Measurements from ENCODE around the gene DSG1. TPM values are rescaled to one million over a fixed set of nuclear protein-coding genes. Genes with fewer than 3 reads are reported as not detected.

Gene DSG1
- polyA plus RNA-seq, 1 donor from 2014 or later, result not detected

GRCh38 chr18:31273812-31274527 lies 44.0 kb upstream of the DSG1 start:
- H2AFZ ChIP-seq (ENCODE audit: low read depth, low read length), result no peak overlapping the region

GRCh38 chr18:31274931-31275330 lies 43.0 kb upstream of the DSG1 start:
- no peak overlapping the region for H3K9ac ChIP-seq (ENCODE audit: low read length)
- no peak overlapping the region for H2AFZ ChIP-seq (ENCODE audit: low read depth, low read length)
- no peaks in the 10 kb centered on the region for H4K20me1 ChIP-seq (ENCODE audit: insufficient read depth)
- H3F3A ChIP-seq (ENCODE audit: insufficient read depth, low read length, poor library complexity, severe bottlenecking), result no peaks in the 10 kb centered on the region
- no peaks in the 10 kb centered on the region for H3K36me3 ChIP-seq (ENCODE audit: insufficient read depth, low read length)
- H3K27me3 ChIP-seq (ENCODE audit: insufficient read depth, low read depth, low read length), result no peaks in the 10 kb centered on the region
- no peaks in the 10 kb centered on the region for H3K9me2 ChIP-seq (ENCODE audit: insufficient read depth, low read length)
- H3K79me2 ChIP-seq (replicated peaks; ENCODE audit: insufficient read depth, low read length), result no peaks in the 10 kb centered on the region
- no peaks in the 10 kb centered on the region for H3K9me3 ChIP-seq (ENCODE audit: low read length)
- no peak overlapping the region for H3K4me3 ChIP-seq (ENCODE audit: low read length)
- H3K27ac ChIP-seq (ENCODE audit: low read length), result no peak overlapping the region
- no peak overlapping the region for H3K4me2 ChIP-seq (ENCODE audit: low read length)
- TF ChIP-seq RAD21 (conservative IDR thresholded peaks at IDR 0.05) (no peak), MXI1 (conservative IDR thresholded peaks at IDR 0.05; ENCODE audit: poor library complexity, severe bottlenecking) (no peak), SMC3 (conservative IDR thresholded peaks at IDR 0.05; ENCODE audit: poor library complexity) (no peak), EP300 (conservative IDR thresholded peaks at IDR 0.05; ENCODE audit: poor library complexity, severe bottlenecking) (no peak), CTCF (IDR thresholded peaks at IDR 0.05; ENCODE audit: poor library complexity, severe bottlenecking) (no peak), POLR2AphosphoS5 (IDR thresholded peaks at IDR 0.05) (no peak)

More at GRCh38 chr18:31273812-31274527, 44.0 kb upstream of the DSG1 start:
- H4K20me1 ChIP-seq (ENCODE audit: insufficient read depth), result no peaks in the 10 kb centered on the region
- H3K27me3 ChIP-seq (ENCODE audit: insufficient read depth, low read depth, low read length), result no peaks in the 10 kb centered on the region
- no peaks in the 10 kb centered on the region for H3K9me2 ChIP-seq (ENCODE audit: insufficient read depth, low read length)
- TF ChIP-seq EP300 (conservative IDR thresholded peaks at IDR 0.05; ENCODE audit: poor library complexity, severe bottlenecking), result no peak
- TF ChIP-seq EZH2 (IDR thresholded peaks at IDR 0.05; ENCODE audit: borderline replicate concordance, insufficient read depth, low read length, poor library complexity, severe bottlenecking), result no peak
- TF ChIP-seq RAD21 (conservative IDR thresholded peaks at IDR 0.05), result no peak
- no peak for TF ChIP-seq SMC3 (conservative IDR thresholded peaks at IDR 0.05; ENCODE audit: poor library complexity)
- no peak for TF ChIP-seq CTCF (IDR thresholded peaks at IDR 0.05; ENCODE audit: poor library complexity, severe bottlenecking)
- no peak for TF ChIP-seq REST (IDR thresholded peaks at IDR 0.05; ENCODE audit: borderline replicate concordance)
- no peak for TF ChIP-seq MXI1 (conservative IDR thresholded peaks at IDR 0.05; ENCODE audit: poor library complexity, severe bottlenecking)
- TF ChIP-seq TAF1 (IDR thresholded peaks at IDR 0.05; ENCODE audit: low read depth), result no peak
- TF ChIP-seq POLR2AphosphoS5 (IDR thresholded peaks at IDR 0.05), result no peak
- no peak overlapping the region for H3K27ac ChIP-seq (ENCODE audit: low read length)
- no peaks in the 10 kb centered on the region for H3F3A ChIP-seq (ENCODE audit: insufficient read depth, low read length, poor library complexity, severe bottlenecking)
- no peaks in the 10 kb centered on the region for H3K9me3 ChIP-seq (ENCODE audit: low read length)
- H3K79me2 ChIP-seq (replicated peaks; ENCODE audit: insufficient read depth, low read length), result no peaks in the 10 kb centered on the region
- H3K9ac ChIP-seq (ENCODE audit: low read length), result no peak overlapping the region
- no peaks in the 10 kb centered on the region for H3K36me3 ChIP-seq (ENCODE audit: insufficient read depth, low read length)
- no peak overlapping the region for H3K4me2 ChIP-seq (ENCODE audit: low read length)
- H3K4me3 ChIP-seq (ENCODE audit: low read length), result no peak overlapping the region
